ENCODE data around the gene MYH9. TPM values are rescaled to one million over a fixed set of nuclear protein-coding genes. Genes with fewer than 3 reads are reported as not detected.
A peak's percentile ranks its signal among the peaks of the same experiment; 100 is the strongest.

Gene MYH9
- polyA plus RNA-seq, 2 donors: 107 to 114 TPM

GRCh38 chr22:36369004-36369921 is 18.5 kb downstream of the MYH9 start:
- 34 to 39% methylated on average over 19 of the region's 19 CpGs for WGBS, 2 donors
- H3K36me3 ChIP-seq (ENCODE audit: control insufficient read depth in 2 of 2, insufficient read depth in 2 of 2, low read length in 1 of 2): peaks cover 0 to 7% of the 10 kb centered on the region in 2 donors
- H3K27ac ChIP-seq (ENCODE audit: low read depth in 2 of 2, low read length in 1 of 2): peak overlapping the region; percentile 52 to 90
- H3K9me3 ChIP-seq (ENCODE audit: control insufficient read depth in 2 of 2, insufficient read depth in 1 of 2, low read depth in 1 of 2, low read length in 1 of 2): no peaks in the 10 kb centered on the region
- no peaks in the 10 kb centered on the region for H3K27me3 ChIP-seq (ENCODE audit: control insufficient read depth in 1 of 2, insufficient read depth in 2 of 2, low read length in 2 of 2)
- H3K4me1 ChIP-seq (ENCODE audit: control insufficient read depth in 2 of 2, insufficient read depth in 2 of 2, low read length in 1 of 2): peaks cover 22 to 43% of the 10 kb centered on the region in 2 donors
- no peak overlapping the region for H3K4me3 ChIP-seq (ENCODE audit: low read depth in 1 of 2, low read length in 2 of 2)

GRCh38 chr22:36368359-36368983 is 19.3 kb downstream of the MYH9 start:
- 28 to 32% methylated on average over 13 of the region's 13 CpGs for WGBS, 2 donors
- peaks cover 0 to 9% of the 10 kb centered on the region in 2 donors for H3K36me3 ChIP-seq (ENCODE audit: control insufficient read depth in 2 of 2, insufficient read depth in 2 of 2, low read length in 1 of 2)

GRCh38 chr22:36367479-36367878 is 20.3 kb downstream of the MYH9 start:
- H3K36me3 ChIP-seq (ENCODE audit: control insufficient read depth in 2 of 2, insufficient read depth in 2 of 2, low read length in 1 of 2): peaks cover 0 to 14% of the 10 kb centered on the region in 2 donors
- peaks cover 25 to 49% of the 10 kb centered on the region in 2 donors for H3K4me1 ChIP-seq (ENCODE audit: control insufficient read depth in 2 of 2, insufficient read depth in 2 of 2, low read length in 1 of 2)
- H3K9me3 ChIP-seq (ENCODE audit: control insufficient read depth in 2 of 2, insufficient read depth in 1 of 2, low read depth in 1 of 2, low read length in 1 of 2): no peaks in the 10 kb centered on the region
- H3K27ac ChIP-seq (ENCODE audit: low read depth in 2 of 2, low read length in 1 of 2): peak overlapping the region; percentile 54 to 69
- 45 to 53% methylated on average over 7 of the region's 7 CpGs for WGBS, 2 donors
- H3K4me3 ChIP-seq (ENCODE audit: low read depth in 1 of 2, low read length in 2 of 2): no peak overlapping the region
- H3K27me3 ChIP-seq (ENCODE audit: control insufficient read depth in 1 of 2, insufficient read depth in 2 of 2, low read length in 2 of 2): no peaks in the 10 kb centered on the region

More at GRCh38 chr22:36368359-36368983, 19.3 kb downstream of the MYH9 start:
- no peaks in the 10 kb centered on the region for H3K9me3 ChIP-seq (ENCODE audit: control insufficient read depth in 2 of 2, insufficient read depth in 1 of 2, low read depth in 1 of 2, low read length in 1 of 2)
- peak overlapping the region in 1 of 2 donors; percentile 11 for H3K4me3 ChIP-seq (ENCODE audit: low read depth in 1 of 2, low read length in 2 of 2)
- H3K27ac ChIP-seq (ENCODE audit: low read depth in 2 of 2, low read length in 1 of 2): peak overlapping the region; percentile 52 to 90
- H3K4me1 ChIP-seq (ENCODE audit: control insufficient read depth in 2 of 2, insufficient read depth in 2 of 2, low read length in 1 of 2): peaks cover 25 to 49% of the 10 kb centered on the region in 2 donors
- H3K27me3 ChIP-seq (ENCODE audit: control insufficient read depth in 1 of 2, insufficient read depth in 2 of 2, low read length in 2 of 2): no peaks in the 10 kb centered on the region

GRCh38 chr22:36367066-36367465 is 20.7 kb downstream of the MYH9 start:
- H3K27ac ChIP-seq (ENCODE audit: low read depth in 2 of 2, low read length in 1 of 2): peak overlapping the region; percentile 54 to 69
- H3K27me3 ChIP-seq (ENCODE audit: control insufficient read depth in 1 of 2, insufficient read depth in 2 of 2, low read length in 2 of 2): no peaks in the 10 kb centered on the region
- peaks cover 25 to 52% of the 10 kb centered on the region in 2 donors for H3K4me1 ChIP-seq (ENCODE audit: control insufficient read depth in 2 of 2, insufficient read depth in 2 of 2, low read length in 1 of 2)
- H3K9me3 ChIP-seq (ENCODE audit: control insufficient read depth in 2 of 2, insufficient read depth in 1 of 2, low read depth in 1 of 2, low read length in 1 of 2): no peaks in the 10 kb centered on the region
- peaks cover 0 to 14% of the 10 kb centered on the region in 2 donors for H3K36me3 ChIP-seq (ENCODE audit: control insufficient read depth in 2 of 2, insufficient read depth in 2 of 2, low read length in 1 of 2)
- H3K4me3 ChIP-seq (ENCODE audit: low read depth in 1 of 2, low read length in 2 of 2): no peak overlapping the region
- 54 to 60% methylated on average over 11 of the region's 11 CpGs for WGBS, 2 donors

DNA sequence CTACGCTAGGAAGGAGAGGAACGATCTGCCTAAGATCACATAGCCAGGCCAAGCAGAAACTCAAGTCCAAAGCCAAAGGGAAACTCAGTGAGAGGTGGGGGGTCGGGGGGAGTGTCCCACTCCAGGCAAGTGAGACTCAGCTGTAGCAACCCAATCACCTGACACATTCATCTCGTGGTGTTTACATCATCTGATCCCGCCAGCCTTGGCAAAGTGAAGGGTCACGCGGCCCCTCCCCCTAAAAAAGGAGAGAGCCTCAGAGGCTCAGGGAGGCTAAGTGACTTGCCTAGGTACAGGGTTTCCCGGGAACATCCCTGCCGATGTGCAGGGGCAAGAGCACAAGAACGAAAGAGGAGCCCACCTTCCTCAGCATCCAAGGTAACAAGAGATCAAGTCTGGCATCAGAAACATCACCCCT is 21.5 kb downstream of the MYH9 start:
- Histone ChIP-seq H3K4me3 (ENCODE audit: low read depth in 1 of 2, low read length in 2 of 2) (no peak overlapping the region), H3K36me3 (ENCODE audit: control insufficient read depth in 2 of 2, insufficient read depth in 2 of 2, low read length in 1 of 2) (peaks cover 0 to 14% of the 10 kb centered on the region in 2 donors), H3K4me1 (ENCODE audit: control insufficient read depth in 2 of 2, insufficient read depth in 2 of 2, low read length in 1 of 2) (peaks cover 25 to 55% of the 10 kb centered on the region in 2 donors), H3K27me3 (ENCODE audit: control insufficient read depth in 1 of 2, insufficient read depth in 2 of 2, low read length in 2 of 2) (no peaks in the 10 kb centered on the region), H3K27ac (ENCODE audit: low read depth in 2 of 2, low read length in 1 of 2) (peak overlapping the region; percentile 54 to 69), H3K9me3 (ENCODE audit: control insufficient read depth in 2 of 2, insufficient read depth in 1 of 2, low read depth in 1 of 2, low read length in 1 of 2) (no peaks in the 10 kb centered on the region)
- 44 to 47% methylated on average over 10 of the region's 10 CpGs for WGBS, 2 donors

DNA sequence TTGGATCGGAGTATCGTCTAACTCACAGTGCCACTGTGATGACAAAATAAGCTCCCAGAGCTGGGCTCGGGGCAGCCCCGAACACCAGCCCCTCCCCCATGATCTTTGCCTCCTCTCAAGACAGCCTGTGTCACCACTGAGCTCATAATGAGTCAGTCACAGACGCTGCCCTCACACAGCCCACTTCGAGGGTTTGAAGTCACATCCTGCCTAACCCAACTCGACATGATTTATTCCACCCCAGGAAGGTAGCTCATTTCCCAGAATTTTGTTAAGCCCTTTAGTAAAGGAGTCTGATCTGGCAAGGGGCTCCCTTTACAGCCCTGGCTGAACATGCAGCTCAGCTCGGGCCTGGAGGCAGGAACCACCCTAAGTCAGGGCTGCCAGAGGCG is 22.8 kb downstream of the MYH9 start:
- peak overlapping the region; percentile 81 to 90 for H3K27ac ChIP-seq (ENCODE audit: low read depth in 2 of 2, low read length in 1 of 2)
- no peaks in the 10 kb centered on the region for H3K27me3 ChIP-seq (ENCODE audit: control insufficient read depth in 1 of 2, insufficient read depth in 2 of 2, low read length in 2 of 2)
- peaks cover 32 to 57% of the 10 kb centered on the region in 2 donors for H3K4me1 ChIP-seq (ENCODE audit: control insufficient read depth in 2 of 2, insufficient read depth in 2 of 2, low read length in 1 of 2)
- 16 to 28% methylated on average over 9 of the region's 9 CpGs for WGBS, 2 donors
- H3K36me3 ChIP-seq (ENCODE audit: control insufficient read depth in 2 of 2, insufficient read depth in 2 of 2, low read length in 1 of 2): peaks cover 0 to 17% of the 10 kb centered on the region in 2 donors
- H3K4me3 ChIP-seq (ENCODE audit: low read depth in 1 of 2, low read length in 2 of 2): no peak overlapping the region
- H3K9me3 ChIP-seq (ENCODE audit: control insufficient read depth in 2 of 2, insufficient read depth in 1 of 2, low read depth in 1 of 2, low read length in 1 of 2): no peaks in the 10 kb centered on the region

DNA sequence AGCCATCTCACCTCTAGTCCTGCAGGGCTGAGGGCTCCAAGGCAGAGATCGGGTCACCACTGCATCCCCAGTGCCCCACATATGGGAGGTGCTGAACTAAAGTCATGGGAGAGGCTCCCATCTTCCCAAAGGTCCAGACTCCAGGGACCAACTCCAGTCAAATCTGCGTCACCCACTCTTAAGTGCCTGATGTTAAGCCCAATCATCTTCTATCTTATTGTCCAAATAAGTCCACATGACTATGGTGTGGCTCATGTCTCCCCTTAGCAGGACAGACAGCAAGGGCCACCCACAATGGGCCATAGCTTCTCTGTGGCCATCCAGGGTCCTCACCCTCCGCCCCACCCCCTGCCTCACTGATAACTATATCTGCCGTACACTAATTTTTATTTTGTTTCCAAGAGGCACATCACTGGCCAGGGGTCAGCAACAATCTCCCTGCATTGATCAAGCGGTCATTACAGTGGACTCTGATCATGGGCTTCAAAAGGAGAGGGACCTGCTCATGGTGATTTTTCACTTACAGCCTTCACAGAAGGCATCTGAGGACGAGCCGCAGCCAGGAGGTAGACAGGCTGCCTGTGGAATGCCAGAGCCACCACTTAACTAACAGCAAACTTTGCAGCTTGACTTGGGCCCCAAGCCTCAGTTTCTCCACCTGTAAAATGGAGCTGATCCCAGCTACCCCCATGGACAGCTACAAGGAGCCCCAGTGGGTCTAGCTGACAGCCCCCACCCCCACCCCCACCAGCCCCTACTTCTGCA is 23.3 kb downstream of the MYH9 start:
- Histone ChIP-seq H3K27ac (ENCODE audit: low read depth in 2 of 2, low read length in 1 of 2) (peak overlapping the region; percentile 81 to 90), H3K4me3 (ENCODE audit: low read depth in 1 of 2, low read length in 2 of 2) (no peak overlapping the region), H3K27me3 (ENCODE audit: control insufficient read depth in 1 of 2, insufficient read depth in 2 of 2, low read length in 2 of 2) (no peaks in the 10 kb centered on the region), H3K4me1 (ENCODE audit: control insufficient read depth in 2 of 2, insufficient read depth in 2 of 2, low read length in 1 of 2) (peaks cover 32 to 58% of the 10 kb centered on the region in 2 donors), H3K36me3 (ENCODE audit: control insufficient read depth in 2 of 2, insufficient read depth in 2 of 2, low read length in 1 of 2) (peaks cover 0 to 20% of the 10 kb centered on the region in 2 donors), H3K9me3 (ENCODE audit: control insufficient read depth in 2 of 2, insufficient read depth in 1 of 2, low read depth in 1 of 2, low read length in 1 of 2) (no peaks in the 10 kb centered on the region)
- 68 to 74% methylated on average over 7 of the region's 7 CpGs for WGBS, 2 donors

DNA sequence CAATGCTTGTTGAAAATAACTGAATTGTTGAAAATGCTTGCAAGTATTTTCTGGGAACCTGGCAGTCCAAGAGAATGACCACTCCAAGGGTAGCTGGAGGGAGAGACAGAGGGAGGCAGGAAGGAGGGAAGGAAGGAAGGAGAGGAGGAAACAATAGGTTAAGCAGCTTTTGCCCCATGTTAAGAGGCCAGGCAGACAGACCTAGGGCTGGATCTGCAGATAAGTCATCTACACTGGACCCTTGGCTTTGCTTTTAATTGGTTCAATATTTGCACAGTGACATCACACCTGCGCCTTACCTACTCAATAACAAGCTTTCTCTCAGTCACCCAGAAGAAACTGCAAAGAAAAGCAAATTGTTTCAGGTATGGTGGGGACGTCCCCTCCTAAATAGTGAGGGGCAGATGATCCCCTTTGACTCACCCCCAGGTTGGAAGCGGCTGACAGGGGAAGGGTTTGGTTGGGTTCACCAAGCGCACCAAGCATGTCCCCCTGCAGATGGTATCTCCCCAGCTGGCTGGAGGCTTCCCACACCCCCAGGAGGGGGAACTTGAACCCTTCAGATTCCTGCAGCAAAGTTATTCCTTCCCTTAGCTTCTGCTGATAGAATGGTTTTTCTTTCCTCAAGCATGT is 24.3 kb downstream of the MYH9 start:
- Histone ChIP-seq H3K9me3 (ENCODE audit: control insufficient read depth in 2 of 2, insufficient read depth in 1 of 2, low read depth in 1 of 2, low read length in 1 of 2) (no peaks in the 10 kb centered on the region), H3K4me3 (ENCODE audit: low read depth in 1 of 2, low read length in 2 of 2) (no peak overlapping the region), H3K36me3 (ENCODE audit: control insufficient read depth in 2 of 2, insufficient read depth in 2 of 2, low read length in 1 of 2) (peaks cover 0 to 20% of the 10 kb centered on the region in 2 donors), H3K27ac (ENCODE audit: low read depth in 2 of 2, low read length in 1 of 2) (peak overlapping the region; percentile 31 to 69), H3K27me3 (ENCODE audit: control insufficient read depth in 1 of 2, insufficient read depth in 2 of 2, low read length in 2 of 2) (no peaks in the 10 kb centered on the region), H3K4me1 (ENCODE audit: control insufficient read depth in 2 of 2, insufficient read depth in 2 of 2, low read length in 1 of 2) (peaks cover 23 to 53% of the 10 kb centered on the region in 2 donors)
- WGBS, 2 donors: 68 to 77% methylated on average over 4 of the region's 4 CpGs

DNA sequence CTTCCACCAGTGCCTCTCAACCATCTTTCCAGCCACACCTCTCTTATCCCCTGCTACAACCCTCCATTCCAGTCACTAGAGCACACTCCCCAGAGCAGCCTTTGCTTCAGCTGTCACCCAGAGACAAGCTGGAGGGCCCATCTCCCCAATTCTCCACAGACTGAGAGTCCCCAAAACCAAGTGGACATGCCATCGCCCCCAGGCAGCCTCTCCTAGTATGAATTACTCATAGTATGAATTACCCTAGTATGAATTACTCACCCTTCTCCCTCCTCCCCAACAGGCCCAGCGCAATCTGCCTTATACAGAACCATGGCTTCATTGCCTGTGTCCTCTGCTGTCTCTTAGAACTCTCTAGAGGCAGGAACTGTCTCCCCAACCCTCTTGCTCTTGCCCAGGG is 24.8 kb downstream of the MYH9 start:
- no peak overlapping the region for H3K4me3 ChIP-seq (ENCODE audit: low read depth in 1 of 2, low read length in 2 of 2)
- 46 to 53% methylated on average over 2 of the region's 2 CpGs for WGBS, 2 donors
- no peaks in the 10 kb centered on the region for H3K9me3 ChIP-seq (ENCODE audit: control insufficient read depth in 2 of 2, insufficient read depth in 1 of 2, low read depth in 1 of 2, low read length in 1 of 2)
- peaks cover 0 to 20% of the 10 kb centered on the region in 2 donors for H3K36me3 ChIP-seq (ENCODE audit: control insufficient read depth in 2 of 2, insufficient read depth in 2 of 2, low read length in 1 of 2)
- no peaks in the 10 kb centered on the region for H3K27me3 ChIP-seq (ENCODE audit: control insufficient read depth in 1 of 2, insufficient read depth in 2 of 2, low read length in 2 of 2)
- peaks cover 20 to 50% of the 10 kb centered on the region in 2 donors for H3K4me1 ChIP-seq (ENCODE audit: control insufficient read depth in 2 of 2, insufficient read depth in 2 of 2, low read length in 1 of 2)
- H3K27ac ChIP-seq (ENCODE audit: low read depth in 2 of 2, low read length in 1 of 2): peak overlapping the region; percentile 48 to 69
